ENCODE data around the gene PDS5B. TPM values are rescaled to one million over a fixed set of nuclear protein-coding genes. Genes with fewer than 3 reads are reported as not detected.

PDS5B gene
- total RNA-seq, 1 donor, result 44.9 TPM

- H3K4me3 ChIP-seq (ENCODE audit: low read depth, low read length), result no peak overlapping the region
- DNase-seq (ENCODE audit: low read depth), result no peak
- TF ChIP-seq CTCF (IDR thresholded peaks at IDR 0.05; ENCODE audit: insufficient read depth, low read depth, low read length), result no peak
These were observed 4.0 kb upstream of the PDS5B start for GRCh38 chr13:32582281-32582680.

GRCh38 chr13:32582991-32583390 is 3.3 kb upstream of the PDS5B start:
- TF ChIP-seq CTCF (IDR thresholded peaks at IDR 0.05; ENCODE audit: insufficient read depth, low read depth, low read length), result no peak
- H3K4me3 ChIP-seq (ENCODE audit: low read depth, low read length), result no peak overlapping the region
- no peak for DNase-seq (ENCODE audit: low read depth)

GRCh38 chr13:32585550-32586079 is 637 bp upstream of the PDS5B start:
- no peak for TF ChIP-seq CTCF (IDR thresholded peaks at IDR 0.05; ENCODE audit: insufficient read depth, low read depth, low read length)
- DNase-seq (ENCODE audit: low read depth), result no peak
- H3K4me3 ChIP-seq (ENCODE audit: low read depth, low read length), result peak overlapping the region; percentile 65

- H3K4me3 ChIP-seq (ENCODE audit: low read depth, low read length), result peak overlapping the region; percentile 91
- TF ChIP-seq CTCF (IDR thresholded peaks at IDR 0.05; ENCODE audit: insufficient read depth, low read depth, low read length), result no peak
- DNase-seq (ENCODE audit: low read depth), result peak; percentile 78
These were observed 959 bp downstream of the PDS5B start for GRCh38 chr13:32587011-32587810.

- H3K4me3 ChIP-seq (ENCODE audit: low read depth, low read length), result peak overlapping the region; percentile 91
- no peak for TF ChIP-seq CTCF (IDR thresholded peaks at IDR 0.05; ENCODE audit: insufficient read depth, low read depth, low read length)
- peak; percentile 80 for DNase-seq (ENCODE audit: low read depth)
These were observed 1.5 kb downstream of the PDS5B start for GRCh38 chr13:32587811-32588170.

GRCh38 chr13:32588736-32589135 is 2.5 kb downstream of the PDS5B start:
- H3K4me3 ChIP-seq (ENCODE audit: low read depth, low read length), result peak overlapping the region; percentile 91
- TF ChIP-seq CTCF (IDR thresholded peaks at IDR 0.05; ENCODE audit: insufficient read depth, low read depth, low read length), result no peak
- peak; percentile 12 for DNase-seq (ENCODE audit: low read depth)
